Testis (tissue), 2 donors: ENCODE data around the gene VPS50.

Experiments
- CTCF ChIP-seq, 3 experiments: fragments of 450-650 bp in 2 of 3; fragments of 200-600 bp in 1 of 3; sonication (generic) in 1 of 3; IDR thresholded peaks; one replicate each; pipeline ENCODE4 v1.5.1; 2016 to 2019; ENCODE audit warnings: antibody characterized with exemption in 3 of 3, mild to moderate bottlenecking in 2 of 3, moderate library complexity in 1 of 3
- POLR2A ChIP-seq: fragments of 450-650 bp; IDR thresholded peaks from one replicate; pipeline ENCODE4 v1.6.1; 2017; ENCODE audit warnings: antibody characterized with exemption, mild to moderate bottlenecking, moderate library complexity

GRCh38 chr7:93188870-93189634 is 43.1 kb upstream of the VPS50 start:
- TF ChIP-seq CTCF (IDR thresholded peaks at IDR 0.05) = no peak
- no peak for TF ChIP-seq POLR2A
